ENCODE measurements around the gene VPS39.

VPS39 gene

DNA sequence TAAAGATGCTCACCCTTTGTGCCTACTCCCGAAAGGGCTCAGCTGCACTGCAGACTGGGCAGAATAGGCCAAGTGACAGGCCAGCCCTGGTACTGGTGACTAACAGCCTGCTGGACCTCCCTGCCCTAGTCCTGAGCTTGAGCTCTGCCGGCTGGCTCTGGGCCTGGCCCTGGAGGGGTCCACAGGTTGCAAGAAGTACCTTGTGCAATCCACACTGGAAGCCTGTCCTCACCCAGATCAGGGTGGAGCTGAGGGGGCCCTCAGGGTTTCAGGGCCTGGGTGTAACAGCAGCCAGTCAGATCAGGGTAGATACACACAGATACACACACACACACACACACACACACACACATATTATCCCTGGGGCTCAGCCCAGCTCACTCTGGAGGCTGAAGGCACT, 86.4 kb downstream of the VPS39 start:
- DNase-seq: no peak

DNA sequence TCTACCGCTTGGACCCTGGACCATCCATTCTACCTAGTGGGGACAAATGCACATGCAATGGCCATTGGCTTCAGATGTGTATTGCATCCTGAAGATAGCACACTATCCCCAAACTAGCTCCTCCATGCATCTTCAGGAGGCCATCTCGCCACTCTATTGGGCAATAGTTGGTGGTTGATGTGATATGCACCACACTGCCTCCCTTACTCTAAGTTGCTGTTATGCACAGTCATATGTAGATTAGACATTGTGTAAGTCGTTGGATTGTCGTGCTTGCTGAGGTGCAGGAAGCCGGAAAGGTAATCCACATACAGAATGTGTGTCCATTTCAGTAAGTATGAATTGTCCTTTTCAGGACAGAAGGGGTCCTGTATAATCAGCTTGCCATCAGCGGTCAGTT, 87.1 kb downstream of the VPS39 start:
- no peak for DNase-seq

DNA sequence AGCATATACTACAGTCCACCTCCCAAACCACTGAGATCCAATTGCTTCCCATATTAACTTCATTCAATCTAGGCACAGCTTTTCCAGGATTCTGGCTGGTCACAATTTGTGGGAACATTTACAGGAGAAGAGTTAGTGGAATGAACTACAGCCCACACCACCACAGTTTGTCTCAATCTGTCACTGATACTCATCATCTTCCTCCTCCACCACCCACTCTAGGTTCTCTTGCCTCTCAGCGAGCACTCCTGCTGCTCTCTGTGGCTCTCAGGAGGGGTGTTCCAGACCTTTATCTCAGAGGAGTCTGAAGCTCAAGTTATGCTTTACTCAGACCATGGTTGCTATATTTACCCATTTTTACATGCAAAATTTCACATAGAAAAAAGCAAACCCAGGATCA, 87.8 kb downstream of the VPS39 start:
- no peak for DNase-seq

DNA sequence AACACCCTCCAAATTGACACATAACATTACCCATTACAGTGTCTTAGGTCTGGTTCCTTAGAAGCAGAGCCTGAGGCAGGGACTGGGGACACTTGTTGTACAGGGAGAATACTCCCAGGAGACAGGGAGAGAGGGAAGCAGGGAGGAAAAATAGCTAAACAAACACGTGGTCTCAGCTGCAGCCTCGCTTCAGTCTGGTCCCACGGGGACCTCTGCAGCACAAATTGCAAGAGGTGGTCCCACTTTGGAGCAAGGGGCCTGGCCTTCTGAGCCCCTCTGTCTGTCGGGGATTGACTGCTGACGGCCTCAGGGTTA, 88.7 kb downstream of the VPS39 start:
- no peak for DNase-seq

DNA sequence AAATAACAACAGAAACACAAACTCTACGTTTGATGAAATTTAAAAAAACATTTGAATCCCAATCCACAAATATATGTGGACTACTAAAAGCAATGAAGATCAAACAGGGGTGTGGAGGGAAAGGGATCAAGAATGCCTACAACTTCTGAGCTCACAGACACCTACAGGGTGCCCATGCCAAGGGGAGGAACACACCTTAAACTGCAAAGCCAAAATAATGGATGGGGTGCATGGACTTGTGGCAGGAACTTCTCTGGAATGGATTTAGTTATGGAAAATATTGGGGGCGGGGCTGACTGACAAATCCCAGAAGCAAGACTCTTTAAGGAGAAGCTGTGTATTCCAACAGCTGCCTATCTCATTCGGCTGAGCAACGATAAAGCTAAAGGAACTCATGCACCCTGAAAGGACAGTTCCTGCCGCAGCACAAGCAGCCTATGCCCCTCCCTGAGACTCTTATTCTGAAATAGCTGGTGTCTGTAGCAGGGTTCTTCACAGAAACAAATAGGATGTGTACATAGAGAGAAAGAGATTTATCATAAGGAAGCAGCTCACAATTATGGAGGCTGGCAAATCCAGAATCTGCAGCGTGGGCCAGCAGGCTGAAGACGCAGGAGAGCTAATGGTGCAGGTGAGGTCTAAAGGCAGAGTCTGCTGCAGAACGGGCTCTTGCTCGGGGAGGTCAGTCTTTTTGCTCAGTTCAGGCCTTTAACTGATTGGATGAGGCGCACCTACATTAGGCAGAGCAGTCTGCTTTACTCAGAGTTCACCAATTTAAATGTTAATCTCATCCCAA, 89.3 kb downstream of the VPS39 start:
- no peak for DNase-seq

DNA sequence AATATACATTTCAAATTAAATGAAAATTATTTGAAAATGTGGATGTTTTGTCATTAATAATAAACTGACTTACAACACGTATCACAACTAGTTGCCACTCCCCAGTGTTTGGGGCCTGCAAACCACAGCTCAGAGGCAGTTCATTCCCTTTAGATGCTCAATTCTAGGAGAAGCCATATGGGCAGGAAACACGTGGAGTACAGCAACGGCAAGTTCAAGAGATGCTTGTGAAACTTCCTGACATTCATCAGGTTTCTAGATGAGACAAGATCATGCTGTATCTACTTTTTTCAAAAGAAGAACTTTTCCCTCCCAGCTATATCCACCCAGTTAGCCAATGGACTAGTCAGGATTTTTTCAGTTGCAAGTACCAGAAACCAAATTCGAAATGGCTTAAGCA, 96.2 kb downstream of the VPS39 start:
- DNase-seq: no peak

DNA sequence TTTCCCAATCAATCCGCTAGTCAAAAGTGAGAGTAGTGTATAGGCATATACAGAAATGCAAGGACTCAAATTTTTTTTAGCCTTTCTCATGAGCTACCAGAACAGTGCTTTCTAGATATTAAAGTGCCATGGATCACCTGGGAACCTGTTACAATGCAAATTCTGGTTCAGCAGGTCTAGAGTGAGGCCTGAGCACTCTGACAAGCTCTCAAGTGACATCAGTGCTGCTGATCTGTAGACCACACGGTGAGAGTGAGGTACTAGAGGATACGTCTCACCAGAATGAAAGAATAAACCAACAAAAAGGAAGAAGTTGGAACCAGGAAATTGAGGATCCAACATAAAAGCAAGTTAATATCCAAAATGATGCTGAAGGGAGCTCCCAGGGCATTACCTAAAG, 97.7 kb downstream of the VPS39 start:
- no peak for DNase-seq

DNA sequence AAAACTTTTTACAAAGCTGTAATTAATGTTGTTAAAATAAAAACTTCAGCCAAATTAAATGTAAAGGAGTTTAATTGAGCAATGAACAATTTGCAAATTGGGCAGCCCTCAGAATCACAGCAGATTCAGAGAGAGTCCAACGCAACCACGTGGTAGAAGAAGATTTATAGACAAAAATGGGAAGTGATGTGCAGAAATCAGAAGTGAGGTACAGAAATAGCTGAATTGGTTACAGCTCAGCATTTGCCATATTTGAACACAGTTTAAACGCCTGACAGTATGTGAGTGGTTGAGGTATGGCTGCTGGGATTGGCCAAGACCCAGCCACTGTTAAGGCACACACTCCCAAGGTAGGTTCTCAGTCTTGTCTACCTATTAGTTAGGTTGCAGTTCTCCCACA, 99.3 kb downstream of the VPS39 start:
- no peak for DNase-seq

Measured in activated T-cell treated with anti-CD3 and anti-CD28 coated beads for 4 hours (primary cell).